GM12878 (cell line): ENCODE results near the gene DCT. TPM values are rescaled to one million over a fixed set of nuclear protein-coding genes. Genes with fewer than 3 reads are reported as not detected.

Experiments used
- ATAC-seq: fragments of 200-7000 bp; cut with Tn5 transposase; 3 replicates; pipeline ENCODE4 v1.9.1; 2020; ENCODE audit warnings: mild to moderate bottlenecking, moderate library complexity
- BruUV-seq: library from RNA; stranded (reverse); fragments of 400-500 nt; replicated peaks from 2 replicates; lab custom pipeline; 2021; lab: Mats Ljungman, UMichigan
- CTCF ChIA-PET: fragments of 300-600 bp; sonication (Branson Sonifier 250); formaldehyde crosslinking; extraction: SDS; loops from one replicate; lab custom pipeline; 2021; ENCODE audit warnings: inconsistent platforms; lab: Yijun Ruan, JAX
- POLR2A ChIA-PET: fragments of 350-600 bp; formaldehyde crosslinking; extraction: SDS; loops from one replicate; lab custom pipeline; 2021; ENCODE audit warnings: inconsistent platforms; lab: Charles Lee
- RAD21 ChIA-PET: fragments of 300-600 bp; sonication (Branson Sonifier 250); formaldehyde crosslinking; loops from one replicate; lab custom pipeline; 2023; ENCODE audit warnings: antibody characterized with exemption; ENCODE audit not compliant: unreplicated experiment; lab: Charles Lee
- SMC1A ChIA-PET: fragments of 300-600 bp; sonication (Branson Sonifier 250); formaldehyde crosslinking; loops from one replicate; lab custom pipeline; 2023; ENCODE audit not compliant: unreplicated experiment, uncharacterized antibody; lab: Charles Lee
- DNase-seq: peaks from one replicate; pipeline ENCODE4 v3.0.0-alpha.2; 2011; ENCODE audit warnings: low read depth, low spot score
- FAIRE-seq: peaks from 3 replicates; lab custom pipeline; 2011; peaks lifted over from hg19 to GRCh38; lab: Jason Lieb, UNC
- H2AFZ ChIP-seq: 2 replicates; pipeline ENCODE4 v1.6.0; 2011; ENCODE audit warnings: low read depth, low read length, control low read depth; ENCODE audit not compliant: control insufficient read depth
- H3K27ac ChIP-seq: 2 replicates; pipeline ENCODE4 v1.5.1; 2011; ENCODE audit warnings: control low read depth; ENCODE audit not compliant: control insufficient read depth, insufficient read depth
- H3K27me3 ChIP-seq, 2 experiments: replicated peaks in 1 of 2; 2 replicates each; pipeline versions ENCODE4 v1.6.0 to v1.6.1; 2011; ENCODE audit warnings: low read length in 1 of 2; ENCODE audit not compliant: control insufficient read depth in 2 of 2, insufficient read depth in 2 of 2
- H3K36me3 ChIP-seq, 2 experiments: 2 replicates each; pipeline ENCODE4 v1.5.1; 2011; ENCODE audit warnings: low read length in 1 of 2; ENCODE audit not compliant: control insufficient read depth in 2 of 2, insufficient read depth in 2 of 2
- H3K4me1 ChIP-seq: 2 replicates; pipeline ENCODE4 v1.6.1; 2011; ENCODE audit warnings: mild to moderate bottlenecking, low read length, moderate library complexity, mixed read lengths; ENCODE audit not compliant: control insufficient read depth, insufficient read depth
- H3K4me2 ChIP-seq: 2 replicates; pipeline ENCODE4 v1.6.0; 2011; ENCODE audit warnings: control low read depth; ENCODE audit not compliant: control insufficient read depth, insufficient read depth
- H3K4me3 ChIP-seq: fragments of 200-600 bp; sonication (generic); 2 replicates; pipeline ENCODE4 v1.5.1; 2016
- H3K79me2 ChIP-seq: 2 replicates; pipeline ENCODE4 v1.6.0; 2011; ENCODE audit warnings: low read length; ENCODE audit not compliant: control insufficient read depth, insufficient read depth
- H3K9ac ChIP-seq: 2 replicates; pipeline ENCODE4 v1.8.0; 2011; ENCODE audit warnings: low read length, control low read depth, mixed read lengths; ENCODE audit not compliant: control insufficient read depth, insufficient read depth
- H3K9me3 ChIP-seq: replicated peaks from 3 replicates; pipeline ENCODE4 v1.5.1; 2011; ENCODE audit warnings: mild to moderate bottlenecking, low read length; ENCODE audit not compliant: control insufficient read depth, insufficient read depth
- H4K20me1 ChIP-seq: 2 replicates; pipeline ENCODE4 v1.6.0; 2011; ENCODE audit not compliant: control insufficient read depth, insufficient read depth
- EGR1 ChIP-seq, 2 experiments: IDR thresholded peaks; 1 replicate in 1 of 2; 2 replicates in 1 of 2; pipeline ENCODE4 v1.6.1; 2011 to 2012; ENCODE audit warnings: low read depth in 2 of 2, low read length in 2 of 2, borderline replicate concordance in 1 of 2, mild to moderate bottlenecking in 1 of 2, moderate library complexity in 1 of 2
- HDGF ChIP-seq: fragments of 450-650 bp; IDR thresholded peaks from 2 replicates; pipeline ENCODE4 v1.6.1; 2016; ENCODE audit warnings: antibody characterized with exemption
- LARP7 ChIP-seq: fragments of 450-650 bp; IDR thresholded peaks from 2 replicates; pipeline ENCODE4 v1.6.1; 2017; ENCODE audit warnings: mild to moderate bottlenecking
- PAX5 ChIP-seq: IDR thresholded peaks from 2 replicates; pipeline ENCODE4 v1.6.1; 2011; ENCODE audit warnings: low read depth, low read length, borderline replicate concordance
- SP1 ChIP-seq: IDR thresholded peaks from one replicate; pipeline ENCODE4 v1.6.1; 2011; ENCODE audit warnings: low read depth, low read length
- YY1 ChIP-seq: IDR thresholded peaks from 2 replicates; pipeline ENCODE4 v1.6.1; 2011; ENCODE audit warnings: low read depth, mild to moderate bottlenecking, low read length
- WGBS: methylation state at CpG from one replicate; pipeline ENCODE4 v1.1.6; 2016; ENCODE audit warnings: low lambda C conversion rate; ENCODE audit not compliant: insufficient replicate concordance, insufficient coverage; ENCODE audit errors: missing lambda C conversion rate; 5-methylcytosine and 5-hydroxymethylcytosine counted together
- in situ Hi-C: fragments of 300-500 bp; cut with MboI; formaldehyde crosslinking; loops from 9 replicates; pipeline ENCODE4 v1.14.3; 2018; ENCODE audit warnings: mixed read lengths
- intact Hi-C: fragments of 100-400 bp; cut with micrococcal nuclease; formaldehyde crosslinking; loops from one replicate; pipeline ENCODE4 v1.14.2; 2022; ENCODE audit not compliant: unreplicated experiment
- polyA plus RNA-seq, 11 experiments: library from polyadenylated mRNA; depleted of rRNA in 4 of 11; unstranded in 6 of 11; stranded (reverse) in 5 of 11; fragments of >200 nt; fragmentation: Nextera tagmentation in 4 of 11; fragmentation: Illumina TruSeq in 1 of 11; extraction: Ambion mirVana in 4 of 11; extraction: Trizol in 1 of 11; gene quantifications; 1 replicate in 1 of 11; 2 replicates in 10 of 11; pipeline versions ENCODE4 v1.2.1 to v1.2.3, GENCODE V29; 2011 to 2016; ENCODE audit warnings: inconsistent platforms in 2 of 11, missing spikeins in 2 of 11, low read depth in 1 of 11
- total RNA-seq, 4 experiments: library from RNA; depleted of rRNA in 3 of 4; stranded (reverse); fragments of >200 nt in 3 of 4; fragmentation: Illumina TruSeq in 1 of 4; extraction: Trizol in 1 of 4; gene quantifications; 2 replicates each; pipeline versions ENCODE4 v1.2.1 to v1.2.3, GENCODE V29; 2013 to 2021
- TF ChIP-seq, protein P1 (sequence below): fragments of 450-650 bp; IDR thresholded peaks from 2 replicates; pipeline ENCODE4 v1.6.1; 2018; ENCODE audit warnings: borderline replicate concordance, mild to moderate bottlenecking; ENCODE audit not compliant: partially characterized antibody
- TF ChIP-seq, protein P2 (sequence below): fragments of 450-650 bp; IDR thresholded peaks from 2 replicates; pipeline ENCODE4 v1.6.1; 2014; ENCODE audit warnings: mild to moderate bottlenecking
- TF ChIP-seq, protein P3 (sequence below): fragments of 450-650 bp; IDR thresholded peaks from 2 replicates; pipeline ENCODE4 v1.6.1; 2017; ENCODE audit warnings: low read depth, mild to moderate bottlenecking, moderate library complexity
- TF ChIP-seq, protein P4 (sequence below): fragments of 450-650 bp; formaldehyde crosslinking; IDR thresholded peaks from 2 replicates; pipeline ENCODE4 v1.4.0; 2020; ENCODE audit warnings: mild to moderate bottlenecking, moderate library complexity

Gene DCT
- total and polyA plus RNA-seq, 10 of the 15 experiments (the other 5 are each of a cell fraction or from before 2014, with no cell fraction given) = 0.04 to 0.29 TPM; not detected in 8

DNA sequence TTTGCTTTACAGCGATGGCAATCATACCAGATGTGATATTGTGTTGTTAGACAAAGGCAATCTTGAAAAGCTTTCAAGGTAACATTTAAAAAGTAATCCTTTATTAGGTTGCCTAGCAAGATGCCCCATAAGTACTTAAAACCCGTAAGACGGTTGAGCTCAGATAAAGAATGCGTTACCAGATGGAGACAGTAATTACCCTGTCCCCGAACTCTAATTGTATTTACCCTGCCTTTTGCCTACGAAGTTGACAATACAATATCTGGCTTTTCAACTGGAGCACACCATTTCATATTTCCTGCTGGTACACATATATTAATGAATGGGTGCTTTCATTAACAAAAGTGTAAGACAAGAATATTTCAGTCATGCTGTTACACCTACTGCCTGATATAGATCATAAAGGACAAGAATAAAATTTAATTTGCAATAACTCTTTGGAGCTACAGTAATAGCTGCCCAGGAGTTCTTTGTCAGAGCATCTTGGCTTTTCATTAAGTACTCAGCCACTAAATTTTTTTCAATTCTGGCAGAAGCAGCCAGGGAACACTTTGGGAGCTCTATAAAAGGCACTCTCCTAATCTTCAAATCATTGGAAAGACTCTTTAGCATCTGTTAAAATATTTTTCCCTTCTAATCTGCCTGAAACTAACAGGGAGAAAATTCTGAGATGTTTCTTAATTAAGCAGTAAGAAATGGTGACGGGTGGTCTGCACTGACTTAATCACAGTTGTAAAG is 63.8 kb downstream of the DCT start:
- RAD21 ChIA-PET = interaction anchor here (2.3 kb wide), 1 partner anchor 19 kb away, joined by 5 read pairs; no protein-coding TSS in a partner anchor
- FAIRE-seq (no peak), ATAC-seq (no peak), DNase-seq (no peak)
- H3K27ac ChIP-seq = no peak overlapping the region
- H3K36me3 ChIP-seq = no peaks in the 10 kb centered on the region
- TF ChIP-seq LARP7 = no peak
- TF ChIP-seq, protein P1, sequence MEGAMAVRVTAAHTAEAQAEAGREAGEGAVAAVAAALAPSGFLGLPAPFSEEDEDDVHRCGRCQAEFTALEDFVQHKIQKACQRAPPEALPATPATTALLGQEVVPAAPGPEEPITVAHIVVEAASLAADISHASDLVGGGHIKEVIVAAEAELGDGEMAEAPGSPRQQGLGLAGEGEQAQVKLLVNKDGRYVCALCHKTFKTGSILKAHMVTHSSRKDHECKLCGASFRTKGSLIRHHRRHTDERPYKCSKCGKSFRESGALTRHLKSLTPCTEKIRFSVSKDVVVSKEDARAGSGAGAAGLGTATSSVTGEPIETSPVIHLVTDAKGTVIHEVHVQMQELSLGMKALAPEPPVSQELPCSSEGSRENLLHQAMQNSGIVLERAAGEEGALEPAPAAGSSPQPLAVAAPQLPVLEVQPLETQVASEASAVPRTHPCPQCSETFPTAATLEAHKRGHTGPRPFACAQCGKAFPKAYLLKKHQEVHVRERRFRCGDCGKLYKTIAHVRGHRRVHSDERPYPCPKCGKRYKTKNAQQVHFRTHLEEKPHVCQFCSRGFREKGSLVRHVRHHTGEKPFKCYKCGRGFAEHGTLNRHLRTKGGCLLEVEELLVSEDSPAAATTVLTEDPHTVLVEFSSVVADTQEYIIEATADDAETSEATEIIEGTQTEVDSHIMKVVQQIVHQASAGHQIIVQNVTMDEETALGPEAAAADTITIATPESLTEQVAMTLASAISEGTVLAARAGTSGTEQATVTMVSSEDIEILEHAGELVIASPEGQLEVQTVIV = no peak
- TF ChIP-seq, protein P2, sequence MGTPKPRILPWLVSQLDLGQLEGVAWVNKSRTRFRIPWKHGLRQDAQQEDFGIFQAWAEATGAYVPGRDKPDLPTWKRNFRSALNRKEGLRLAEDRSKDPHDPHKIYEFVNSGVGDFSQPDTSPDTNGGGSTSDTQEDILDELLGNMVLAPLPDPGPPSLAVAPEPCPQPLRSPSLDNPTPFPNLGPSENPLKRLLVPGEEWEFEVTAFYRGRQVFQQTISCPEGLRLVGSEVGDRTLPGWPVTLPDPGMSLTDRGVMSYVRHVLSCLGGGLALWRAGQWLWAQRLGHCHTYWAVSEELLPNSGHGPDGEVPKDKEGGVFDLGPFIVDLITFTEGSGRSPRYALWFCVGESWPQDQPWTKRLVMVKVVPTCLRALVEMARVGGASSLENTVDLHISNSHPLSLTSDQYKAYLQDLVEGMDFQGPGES = no peak
- TF ChIP-seq, protein P3, sequence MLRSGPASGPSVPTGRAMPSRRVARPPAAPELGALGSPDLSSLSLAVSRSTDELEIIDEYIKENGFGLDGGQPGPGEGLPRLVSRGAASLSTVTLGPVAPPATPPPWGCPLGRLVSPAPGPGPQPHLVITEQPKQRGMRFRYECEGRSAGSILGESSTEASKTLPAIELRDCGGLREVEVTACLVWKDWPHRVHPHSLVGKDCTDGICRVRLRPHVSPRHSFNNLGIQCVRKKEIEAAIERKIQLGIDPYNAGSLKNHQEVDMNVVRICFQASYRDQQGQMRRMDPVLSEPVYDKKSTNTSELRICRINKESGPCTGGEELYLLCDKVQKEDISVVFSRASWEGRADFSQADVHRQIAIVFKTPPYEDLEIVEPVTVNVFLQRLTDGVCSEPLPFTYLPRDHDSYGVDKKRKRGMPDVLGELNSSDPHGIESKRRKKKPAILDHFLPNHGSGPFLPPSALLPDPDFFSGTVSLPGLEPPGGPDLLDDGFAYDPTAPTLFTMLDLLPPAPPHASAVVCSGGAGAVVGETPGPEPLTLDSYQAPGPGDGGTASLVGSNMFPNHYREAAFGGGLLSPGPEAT = no peak
- TF ChIP-seq, protein P4, sequence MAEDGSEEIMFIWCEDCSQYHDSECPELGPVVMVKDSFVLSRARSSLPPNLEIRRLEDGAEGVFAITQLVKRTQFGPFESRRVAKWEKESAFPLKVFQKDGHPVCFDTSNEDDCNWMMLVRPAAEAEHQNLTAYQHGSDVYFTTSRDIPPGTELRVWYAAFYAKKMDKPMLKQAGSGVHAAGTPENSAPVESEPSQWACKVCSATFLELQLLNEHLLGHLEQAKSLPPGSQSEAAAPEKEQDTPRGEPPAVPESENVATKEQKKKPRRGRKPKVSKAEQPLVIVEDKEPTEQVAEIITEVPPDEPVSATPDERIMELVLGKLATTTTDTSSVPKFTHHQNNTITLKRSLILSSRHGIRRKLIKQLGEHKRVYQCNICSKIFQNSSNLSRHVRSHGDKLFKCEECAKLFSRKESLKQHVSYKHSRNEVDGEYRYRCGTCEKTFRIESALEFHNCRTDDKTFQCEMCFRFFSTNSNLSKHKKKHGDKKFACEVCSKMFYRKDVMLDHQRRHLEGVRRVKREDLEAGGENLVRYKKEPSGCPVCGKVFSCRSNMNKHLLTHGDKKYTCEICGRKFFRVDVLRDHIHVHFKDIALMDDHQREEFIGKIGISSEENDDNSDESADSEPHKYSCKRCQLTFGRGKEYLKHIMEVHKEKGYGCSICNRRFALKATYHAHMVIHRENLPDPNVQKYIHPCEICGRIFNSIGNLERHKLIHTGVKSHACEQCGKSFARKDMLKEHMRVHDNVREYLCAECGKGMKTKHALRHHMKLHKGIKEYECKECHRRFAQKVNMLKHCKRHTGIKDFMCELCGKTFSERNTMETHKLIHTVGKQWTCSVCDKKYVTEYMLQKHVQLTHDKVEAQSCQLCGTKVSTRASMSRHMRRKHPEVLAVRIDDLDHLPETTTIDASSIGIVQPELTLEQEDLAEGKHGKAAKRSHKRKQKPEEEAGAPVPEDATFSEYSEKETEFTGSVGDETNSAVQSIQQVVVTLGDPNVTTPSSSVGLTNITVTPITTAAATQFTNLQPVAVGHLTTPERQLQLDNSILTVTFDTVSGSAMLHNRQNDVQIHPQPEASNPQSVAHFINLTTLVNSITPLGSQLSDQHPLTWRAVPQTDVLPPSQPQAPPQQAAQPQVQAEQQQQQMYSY = no peak
- TF ChIP-seq EGR1 (IDR thresholded peaks at IDR 0.05; ENCODE audit: borderline replicate concordance in 1 of 2, low read depth in 2 of 2, low read length in 2 of 2) = no peak
- TF ChIP-seq YY1 = no peak
- TF ChIP-seq PAX5 = no peak
- TF ChIP-seq SP1 = no peak
- no peak for TF ChIP-seq HDGF
- POLR2A ChIA-PET = no interaction called here
- H3K9ac ChIP-seq = no peak overlapping the region
- H4K20me1 ChIP-seq = no peaks in the 10 kb centered on the region
- H3K4me1 ChIP-seq = no peaks in the 10 kb centered on the region
- CTCF ChIA-PET = interaction anchor here (1.2 to 1.7 kb wide), 3 partner anchors 8 to 202 kb away, joined by 3 to 9 read pairs (median 4); no protein-coding TSS in a partner anchor
- 52% methylated on average over 7 of the region's 7 CpGs for WGBS
- intact Hi-C loops (no loop called here), in situ Hi-C loops (no loop called here)
- BruUV-seq = no TSS peak
- no peak overlapping the region for H3K4me2 ChIP-seq
- H3K4me3 ChIP-seq = no peak overlapping the region
- no peaks in the 10 kb centered on the region for H3K79me2 ChIP-seq
- no peaks in the 10 kb centered on the region for H3K27me3 ChIP-seq
- no peak overlapping the region for H2AFZ ChIP-seq
- H3K9me3 ChIP-seq = no peaks in the 10 kb centered on the region
- SMC1A ChIA-PET = interaction anchor here (0.7 to 2.3 kb wide), 2 partner anchors 202 to 1240 kb away, joined by 3 to 8 read pairs; no protein-coding TSS in a partner anchor
